ENCODE measurements around the gene KSR2.

KSR2 gene

GRCh38 chr12:117490130-117490529 is 478.7 kb downstream of the KSR2 start:
- no peak for TF ChIP-seq CTCF (IDR thresholded peaks at IDR 0.05)

GRCh38 chr12:117489671-117490070 is 479.1 kb downstream of the KSR2 start:
- no peak for TF ChIP-seq CTCF (IDR thresholded peaks at IDR 0.05)

- no peak for TF ChIP-seq CTCF (IDR thresholded peaks at IDR 0.05)
These were observed 481.7 kb downstream of the KSR2 start for GRCh38 chr12:117486840-117487659.

GRCh38 chr12:117485984-117486839 is 482.6 kb downstream of the KSR2 start:
- no peak for TF ChIP-seq CTCF (IDR thresholded peaks at IDR 0.05)

GRCh38 chr12:117484901-117485300 is 483.9 kb downstream of the KSR2 start:
- no peak for TF ChIP-seq CTCF (IDR thresholded peaks at IDR 0.05)

- TF ChIP-seq CTCF (IDR thresholded peaks at IDR 0.05) = no peak
These were observed 485.3 kb downstream of the KSR2 start for GRCh38 chr12:117483501-117483900.

GRCh38 chr12:117481470-117481869 is 487.3 kb downstream of the KSR2 start:
- no peak for TF ChIP-seq CTCF (IDR thresholded peaks at IDR 0.05)
